HG03045 (cell line): ENCODE results near the gene ETFBKMT.

ENCODE experiments used
- ATAC-seq: cut with Tn5 transposase; IDR thresholded peaks from one replicate; pipeline ENCODE4 v1.9.1; 2021; ENCODE audit warnings: mild to moderate bottlenecking, moderate library complexity; ENCODE audit not compliant: unreplicated experiment

Gene ETFBKMT

DNA sequence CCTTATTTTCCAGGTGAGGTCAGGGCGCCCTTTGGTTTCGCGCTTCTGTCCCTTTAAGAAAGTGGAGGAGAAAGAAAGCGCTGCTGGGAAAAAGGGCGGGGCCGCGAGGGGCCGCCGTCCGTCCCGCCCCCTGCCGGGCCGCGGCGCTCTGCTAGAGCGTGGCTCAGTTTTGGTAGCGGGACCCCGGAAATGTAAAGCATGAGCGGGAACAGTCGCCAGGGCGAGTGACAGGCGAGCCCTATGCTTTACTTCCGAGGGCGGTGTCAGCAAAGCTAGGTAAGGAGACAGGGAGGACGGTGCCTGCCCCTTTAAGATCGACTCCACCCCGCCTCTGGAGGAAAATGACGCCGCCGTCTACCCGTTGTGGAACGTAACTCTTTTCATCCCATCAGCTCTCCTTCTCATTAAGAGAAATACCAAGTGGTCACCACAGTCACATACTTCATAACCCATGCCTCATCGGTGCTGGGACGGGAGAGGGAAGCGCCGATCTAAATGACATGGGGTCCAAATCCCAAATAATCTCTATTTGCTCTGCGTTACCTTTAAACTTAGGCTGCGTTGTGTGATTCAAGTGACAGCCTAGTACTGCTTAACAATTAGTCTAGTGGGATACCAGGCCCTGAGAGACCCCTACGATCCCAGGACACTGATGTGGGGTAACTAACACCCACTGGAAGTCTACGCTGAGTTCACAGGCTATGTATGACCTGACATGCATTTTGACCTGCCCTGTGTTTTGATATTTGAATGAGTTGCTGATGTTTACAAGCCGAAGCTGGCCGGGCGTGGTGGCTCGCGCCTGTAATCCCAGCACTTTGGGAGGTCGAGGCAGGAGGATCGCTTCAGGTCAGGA, at the start of gene ETFBKMT:
Gene ETFBKMT, plus strand, starts transcription at position 602 of the 856 bp plus-strand sequence. CDS start 2,266 bp downstream, outside the sequence.
- ATAC-seq, result peak; percentile 99

- ATAC-seq, result no peak
Measured at GRCh38 chr12:31612819-31613218, 46.7 kb upstream of the ETFBKMT start.

DNA sequence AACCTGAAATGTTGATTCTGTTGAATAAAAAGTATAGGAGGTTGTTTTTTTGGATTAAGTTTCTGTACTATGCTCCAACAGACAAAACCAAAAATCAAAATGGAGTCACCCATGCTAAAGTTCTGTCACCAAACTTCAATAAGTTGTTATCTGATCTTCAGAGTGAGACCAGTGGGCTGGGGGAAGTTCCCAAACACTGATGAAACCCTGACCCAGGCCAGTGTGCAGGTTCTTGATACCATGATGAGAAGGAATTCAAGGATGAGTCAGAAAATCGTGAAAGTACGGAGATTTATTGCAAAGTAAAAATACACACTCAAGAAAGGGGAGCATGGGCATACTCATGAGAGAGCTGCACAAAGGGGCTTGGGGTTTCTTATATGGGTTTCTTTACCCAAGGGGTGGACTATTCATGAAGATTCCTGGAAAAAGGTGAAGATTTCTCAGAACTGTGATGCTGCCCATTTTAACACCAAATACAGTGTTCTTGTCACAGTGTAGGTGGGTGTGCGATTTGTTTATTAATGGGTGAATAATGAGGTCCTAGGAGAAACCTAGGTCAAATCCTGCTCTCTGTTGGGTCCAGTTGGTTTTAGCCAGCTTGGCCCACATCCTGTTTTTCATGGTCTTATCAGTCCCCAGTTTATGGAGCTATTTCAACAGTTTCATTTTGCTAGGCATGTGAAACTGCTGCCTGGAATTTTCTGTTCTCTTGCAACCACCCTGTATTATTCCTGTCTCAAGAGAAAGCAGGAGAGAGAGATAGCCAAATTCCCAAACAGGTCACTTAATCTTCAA, 41.1 kb upstream of the ETFBKMT start:
- no peak for ATAC-seq

- ATAC-seq, result no peak
Measured at GRCh38 chr12:31620311-31620710, 39.2 kb upstream of the ETFBKMT start.

DNA sequence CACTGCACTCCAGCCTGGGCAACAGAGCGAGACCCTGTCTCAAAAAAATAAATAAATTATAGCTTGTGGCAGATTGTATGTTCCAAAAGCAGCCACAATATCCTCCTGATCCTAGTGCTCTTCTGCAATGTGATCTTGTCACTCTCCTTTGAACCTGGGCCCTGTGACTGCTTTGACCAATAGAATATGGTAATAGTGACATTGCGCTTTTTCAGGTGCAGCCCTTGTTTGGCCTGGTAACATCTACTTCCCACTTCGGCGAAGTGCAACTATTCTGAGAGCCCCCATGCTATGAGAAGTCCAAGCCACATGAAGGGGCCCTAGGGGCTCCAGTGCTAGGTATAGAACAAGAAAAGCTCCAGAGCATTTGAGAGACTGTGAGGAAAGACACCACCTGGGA, 37.5 kb upstream of the ETFBKMT start:
- ATAC-seq, result no peak

DNA sequence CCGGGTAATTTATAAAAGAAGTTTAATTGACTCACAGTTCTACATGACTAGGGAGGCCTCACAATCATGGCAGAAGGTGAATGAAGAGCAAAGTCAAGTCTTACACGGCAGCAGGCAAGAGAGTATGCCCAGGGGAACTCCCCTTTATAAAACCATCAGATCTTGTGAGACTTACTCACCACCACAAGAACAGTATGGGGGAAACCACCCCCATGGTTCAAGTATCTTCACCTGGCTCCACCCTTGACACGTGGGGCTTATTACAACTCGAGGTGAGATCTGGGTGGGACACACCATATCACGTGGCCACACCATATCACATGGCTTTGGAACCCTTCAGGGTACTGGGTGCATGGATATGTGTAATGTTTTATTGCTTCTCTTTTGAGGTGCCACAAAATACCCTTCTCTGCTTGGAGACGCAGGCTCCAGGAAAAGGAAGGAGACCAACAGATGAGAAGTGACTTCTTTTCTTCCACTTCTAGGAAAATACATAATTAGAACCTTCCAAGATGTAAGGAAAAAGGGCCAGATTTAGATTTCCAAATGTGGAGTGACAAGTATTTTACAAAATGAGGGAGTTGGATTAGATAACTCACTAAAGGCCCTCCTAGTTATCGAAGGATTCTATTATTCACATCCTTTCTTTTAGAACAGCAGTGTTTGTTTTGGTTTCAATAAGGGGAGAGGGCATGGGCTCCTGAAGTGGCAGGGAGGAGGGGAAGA, 33.1 kb upstream of the ETFBKMT start:
- ATAC-seq, result no peak

DNA sequence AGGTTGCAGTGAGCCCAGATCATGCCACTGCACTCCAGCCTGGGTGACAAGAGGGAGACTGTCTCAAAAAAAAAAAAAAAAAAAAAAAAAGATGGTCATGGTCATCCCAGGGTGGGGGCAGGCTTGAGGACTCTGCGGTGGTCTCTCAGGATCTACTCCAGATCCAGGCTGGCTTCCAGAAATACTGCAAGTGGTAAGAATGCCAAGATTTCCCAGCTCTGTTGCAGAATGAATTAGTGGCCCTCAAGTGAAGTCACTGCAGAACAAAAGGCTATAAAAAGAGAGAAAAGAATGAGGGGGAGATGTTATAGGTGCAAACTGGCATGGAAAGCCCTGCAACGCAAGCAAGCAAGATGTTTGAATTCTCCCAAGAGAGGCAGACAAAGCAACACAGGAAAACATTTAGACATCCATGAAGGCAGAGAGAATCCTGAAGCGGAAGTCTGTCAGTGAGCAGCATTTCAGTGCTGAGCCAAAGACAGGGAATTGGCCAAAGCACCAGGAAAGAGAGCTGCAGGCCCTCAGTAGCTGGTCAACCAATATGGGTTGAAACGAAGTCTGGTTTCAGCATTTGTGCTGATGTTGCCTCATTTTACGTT, 31.9 kb upstream of the ETFBKMT start:
- no peak for ATAC-seq

DNA sequence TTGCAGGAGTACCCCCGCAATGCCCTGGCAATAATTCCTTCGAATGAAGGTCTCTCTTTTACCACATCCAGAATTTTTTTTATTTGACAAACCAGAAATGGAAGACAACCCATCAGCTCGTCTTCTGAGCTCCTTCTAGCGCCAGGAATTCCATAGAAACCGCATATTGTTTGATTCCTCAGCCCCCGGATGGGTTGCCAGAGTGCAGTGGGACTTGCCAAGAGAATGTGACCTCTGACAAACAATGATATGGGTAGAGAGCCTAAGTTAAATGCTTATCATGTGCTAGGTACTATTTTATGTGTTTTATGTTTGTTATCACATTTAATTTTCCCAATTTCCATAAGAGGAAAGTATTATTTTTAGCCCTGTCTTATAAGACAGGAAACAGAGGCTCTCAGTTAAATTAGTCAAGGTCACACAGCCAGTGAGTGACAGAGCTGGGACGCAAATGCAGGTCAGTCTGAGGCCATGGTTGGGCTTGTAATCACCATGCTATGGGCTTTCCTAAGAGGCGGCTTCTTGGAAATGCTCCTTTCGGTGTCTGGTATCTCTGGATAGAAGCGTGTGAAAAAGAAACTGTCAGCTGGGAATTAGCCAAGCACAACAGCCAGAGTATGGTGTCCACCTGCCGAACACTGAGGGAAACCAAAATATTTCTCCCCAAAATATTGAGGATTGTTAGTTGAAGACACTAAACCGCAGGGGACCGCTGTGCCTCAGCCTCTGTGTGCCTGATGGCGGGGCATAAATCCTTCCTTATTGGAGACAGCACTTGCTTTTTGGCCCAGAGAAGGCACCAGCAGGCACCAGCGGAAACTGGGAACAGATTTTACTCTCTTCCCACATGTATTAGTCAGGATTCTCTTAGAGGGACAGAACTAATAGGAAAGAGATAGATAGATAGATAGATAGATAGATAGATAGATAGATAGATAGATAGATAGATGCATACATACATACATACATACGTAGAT, 29.4 kb upstream of the ETFBKMT start:
- no peak for ATAC-seq

GRCh38 chr12:31631023-31631724, 28.3 kb upstream of the ETFBKMT start:
- no peak for ATAC-seq

- no peak for ATAC-seq
Measured at GRCh38 chr12:31631809-31632208, 27.7 kb upstream of the ETFBKMT start.

- ATAC-seq, result no peak
Measured at GRCh38 chr12:31633464-31633863, 26.0 kb upstream of the ETFBKMT start.

DNA sequence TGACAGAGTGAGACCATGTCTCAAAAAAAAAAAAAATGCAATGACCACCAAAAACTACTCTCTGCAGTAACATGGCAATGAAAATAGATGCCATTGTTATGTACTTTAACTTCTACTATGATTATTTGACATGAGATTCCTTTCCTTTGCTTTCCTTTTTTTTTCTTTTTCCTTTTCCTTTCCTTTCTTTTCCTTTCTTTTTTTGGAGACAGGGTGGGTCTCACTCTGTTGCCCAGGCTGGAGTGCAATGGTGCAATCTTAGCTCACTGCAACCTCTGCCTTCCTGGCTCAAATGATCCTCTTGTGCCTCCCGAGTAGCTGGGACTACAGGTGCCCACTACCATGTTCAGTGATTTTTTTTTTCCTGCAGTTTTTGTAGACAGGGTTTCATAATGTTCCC, 24.9 kb upstream of the ETFBKMT start:
- ATAC-seq, result no peak

DNA sequence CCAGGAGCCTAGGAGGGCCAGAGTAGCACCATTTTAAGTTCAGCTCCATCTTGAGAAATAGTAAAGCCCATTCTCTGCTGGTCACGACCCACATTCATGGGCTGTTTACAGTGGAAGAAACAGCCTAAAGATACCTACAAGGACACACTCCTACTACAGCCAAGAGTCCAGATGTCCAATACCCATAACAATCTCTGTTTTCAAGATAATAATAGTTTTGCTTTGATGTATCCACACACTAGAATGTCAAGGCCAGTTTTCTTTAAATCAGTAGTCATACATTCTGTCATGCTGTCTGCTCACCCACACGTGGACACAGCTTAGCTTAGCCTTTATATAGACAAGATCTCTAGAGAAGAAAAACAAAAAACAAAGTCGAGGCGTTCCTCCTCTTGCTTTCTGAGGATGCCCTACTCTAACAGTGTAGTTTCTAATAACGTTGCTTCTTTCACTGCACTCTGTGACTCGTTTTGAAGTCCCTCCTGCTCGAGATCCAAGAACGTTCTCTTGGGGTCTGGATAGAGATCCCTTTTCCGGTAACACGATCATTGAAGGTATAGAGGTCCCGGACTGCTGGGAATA, 17.9 kb upstream of the ETFBKMT start:
- no peak for ATAC-seq

- ATAC-seq, result no peak
Measured at GRCh38 chr12:31644536-31644935, 15.0 kb upstream of the ETFBKMT start.

DNA sequence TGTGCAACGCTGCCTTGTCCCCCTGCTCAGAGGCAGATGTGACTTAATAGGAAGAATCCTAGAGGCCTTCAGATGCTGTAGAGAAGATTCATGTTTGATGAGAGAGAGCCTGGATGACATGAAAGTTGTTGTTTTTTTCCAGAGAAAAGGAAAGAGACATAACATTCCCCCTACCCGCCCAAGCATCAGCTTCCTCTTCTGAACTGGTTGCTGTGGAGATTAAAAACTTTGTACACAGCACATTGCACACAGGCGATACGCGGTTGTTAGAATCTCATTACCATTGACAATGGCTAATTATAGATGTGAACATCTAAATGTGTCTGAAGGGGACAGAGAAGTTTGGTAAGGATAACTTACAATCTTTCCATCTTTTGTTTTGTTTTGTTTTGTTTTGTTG, 13.6 kb upstream of the ETFBKMT start:
- ATAC-seq, result no peak

- ATAC-seq, result no peak
Measured at GRCh38 chr12:31647086-31647491, 12.4 kb upstream of the ETFBKMT start.

- no peak for ATAC-seq
Measured at GRCh38 chr12:31650918-31651317, 8.6 kb upstream of the ETFBKMT start.

GRCh38 chr12:31651893-31652521, 7.5 kb upstream of the ETFBKMT start:
- no peak for ATAC-seq
